Subcutaneous abdominal adipose tissue (tissue), 5 donors: Measurements from ENCODE around the gene RPUSD1.
"Not testable (repeated sequence)": the region's sequence is repeated elsewhere in the genome, so short reads cannot be mapped to it uniquely, and the experiment has no call there.

ENCODE experiments used
- H3K27ac ChIP-seq: one replicate; pipeline ENCODE4 v1.7.0; 2013; ENCODE audit warnings: low read depth, mild to moderate bottlenecking, inconsistent platforms, low read length, moderate library complexity
- H3K27me3 ChIP-seq, 5 donors: one replicate each; pipeline ENCODE4 v1.7.0; 2013; ENCODE audit warnings: low read length in 5 of 5, inconsistent platforms in 1 of 5; ENCODE audit not compliant: control insufficient read depth in 5 of 5, insufficient read depth in 4 of 5
- H3K36me3 ChIP-seq, 5 donors: one replicate each; pipeline ENCODE4 v1.7.0; 2013; ENCODE audit warnings: low read length in 5 of 5; ENCODE audit not compliant: control insufficient read depth in 5 of 5, insufficient read depth in 5 of 5
- H3K4me1 ChIP-seq, 5 donors: one replicate each; pipeline ENCODE4 v1.7.0; 2013; ENCODE audit warnings: low read length in 5 of 5, mild to moderate bottlenecking in 3 of 5, moderate library complexity in 1 of 5; ENCODE audit not compliant: control insufficient read depth in 5 of 5, insufficient read depth in 5 of 5
- H3K4me3 ChIP-seq, 5 donors: one replicate each; pipeline ENCODE4 v1.7.0; 2013; ENCODE audit warnings: low read length in 5 of 5, low read depth in 1 of 5
- H3K9ac ChIP-seq, 5 donors: one replicate each; pipeline ENCODE4 v1.7.0; 2013; ENCODE audit warnings: low read length in 5 of 5, mild to moderate bottlenecking in 4 of 5, moderate library complexity in 3 of 5
- H3K9me3 ChIP-seq, 5 donors: one replicate each; pipeline ENCODE4 v1.7.0; 2013; ENCODE audit warnings: low read length in 5 of 5; ENCODE audit not compliant: control insufficient read depth in 5 of 5
- donor health status: healthy.
- donor health status: healthy.
- donor health status: healthy.
- donor health status: healthy.
- donor health status: healthy.

The RPUSD1 gene, protein sequence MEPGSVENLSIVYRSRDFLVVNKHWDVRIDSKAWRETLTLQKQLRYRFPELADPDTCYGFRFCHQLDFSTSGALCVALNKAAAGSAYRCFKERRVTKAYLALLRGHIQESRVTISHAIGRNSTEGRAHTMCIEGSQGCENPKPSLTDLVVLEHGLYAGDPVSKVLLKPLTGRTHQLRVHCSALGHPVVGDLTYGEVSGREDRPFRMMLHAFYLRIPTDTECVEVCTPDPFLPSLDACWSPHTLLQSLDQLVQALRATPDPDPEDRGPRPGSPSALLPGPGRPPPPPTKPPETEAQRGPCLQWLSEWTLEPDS

DNA sequence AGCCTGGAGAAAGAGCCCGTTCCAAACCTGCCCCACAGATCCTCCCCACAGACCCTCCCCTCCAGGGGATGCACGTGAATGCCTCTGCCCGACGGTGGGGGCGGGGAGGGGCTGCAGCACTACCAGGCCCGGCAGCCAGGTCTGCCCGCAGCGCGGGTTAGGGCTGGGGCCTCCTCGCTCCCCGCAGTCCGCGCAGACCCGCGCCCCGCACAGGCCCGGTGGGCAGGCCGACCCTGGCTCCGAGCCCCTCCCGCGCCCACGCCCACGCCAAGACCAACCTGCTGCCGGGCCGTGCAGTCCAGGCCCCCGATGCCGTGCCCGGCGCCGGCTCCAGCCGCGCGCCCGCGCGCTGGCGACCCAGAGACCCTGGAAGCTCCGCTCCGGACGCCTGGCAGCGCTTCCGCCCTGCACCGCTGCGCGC, at the start of gene RPUSD1:
RPUSD1 (minus strand) TSS at position 404 of the 421 bp plus-strand sequence. CDS start 644 bp downstream, outside the sequence.
- no peak within 1 kb of the TSS for H3K27ac ChIP-seq
- peaks cover 0 to 30% (median 22%) of the 10 kb centered on the region in 5 donors for H3K4me1 ChIP-seq
- H3K4me3 ChIP-seq = peak within 1 kb of the TSS; percentile 79 to 96 (median 93)
- peak within 1 kb of the TSS in 4 of 5 donors; percentile 80 to 93 (median 92) for H3K9ac ChIP-seq
- H3K36me3 ChIP-seq = peaks cover 0 to 20% (median 9%) of the 10 kb centered on the region in 5 donors
- H3K9me3 ChIP-seq = no peaks in the 10 kb centered on the region
- H3K27me3 ChIP-seq = peaks cover 5 to 11% (median 7%) of the 10 kb centered on the region in 5 donors

GRCh38 chr16:836822-837221, 48.6 kb upstream of the RPUSD1 start:
- H3K4me3 ChIP-seq = peak overlapping the region in 1 of 5 donors; percentile 22
- not testable (repeated sequence) for H3K4me1 ChIP-seq, H3K9ac ChIP-seq, H3K27ac ChIP-seq, H3K36me3 ChIP-seq
- peaks cover 8 to 33% (median 25%) of the 10 kb centered on the region in 5 donors for H3K9me3 ChIP-seq
- H3K27me3 ChIP-seq = peaks cover 19 to 32% (median 22%) of the 10 kb centered on the region in 5 donors

DNA sequence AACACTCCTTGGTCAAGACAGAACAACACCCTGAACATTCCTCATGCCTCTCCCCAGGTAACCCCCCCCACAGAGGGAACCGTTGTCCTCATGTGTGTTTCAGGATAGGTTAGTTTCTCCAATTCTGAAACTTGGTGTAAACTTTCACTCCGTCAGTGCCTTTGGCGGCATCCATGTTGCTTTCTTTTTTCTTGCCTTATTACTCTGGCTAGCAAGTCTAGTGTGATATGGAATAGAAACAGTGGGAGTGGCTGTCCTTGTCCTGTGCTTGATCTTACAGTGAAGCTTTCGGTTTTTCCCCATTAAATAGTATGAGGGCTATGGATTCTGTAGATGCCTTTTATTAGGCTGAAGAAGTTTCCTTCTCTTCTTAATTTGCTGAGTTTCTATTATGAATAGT, 48.0 kb upstream of the RPUSD1 start:
- Histone ChIP-seq H3K4me1 (peaks cover 0 to 5% (median 0%) of the 10 kb centered on the region in 5 donors), H3K36me3 (no peaks in the 10 kb centered on the region), H3K4me3 (peak overlapping the region in 2 of 5 donors; percentile 16 to 30), H3K27me3 (peaks cover 13 to 26% (median 16%) of the 10 kb centered on the region in 5 donors), H3K27ac (no peak overlapping the region), H3K9ac (no peak overlapping the region), H3K9me3 (peaks cover 8 to 33% (median 25%) of the 10 kb centered on the region in 5 donors)

- Histone ChIP-seq H3K27me3 (peaks cover 7 to 21% (median 15%) of the 10 kb centered on the region in 5 donors), H3K4me3 (peak overlapping the region in 1 of 5 donors; percentile 35), H3K9ac (no peak overlapping the region), H3K27ac (no peak overlapping the region), H3K36me3 (no peaks in the 10 kb centered on the region), H3K4me1 (peaks cover 0 to 12% (median 0%) of the 10 kb centered on the region in 5 donors), H3K9me3 (peaks cover 8 to 33% (median 25%) of the 10 kb centered on the region in 5 donors)
Observed at GRCh38 chr16:835373-835772, 47.2 kb upstream of the RPUSD1 start.

GRCh38 chr16:833411-833810, 45.2 kb upstream of the RPUSD1 start:
- Histone ChIP-seq H3K9ac (no peak overlapping the region), H3K27me3 (peaks cover 0 to 13% (median 7%) of the 10 kb centered on the region in 5 donors), H3K36me3 (no peaks in the 10 kb centered on the region), H3K4me1 (peaks cover 0 to 12% (median 0%) of the 10 kb centered on the region in 5 donors), H3K4me3 (no peak overlapping the region), H3K9me3 (peaks cover 8 to 33% (median 25%) of the 10 kb centered on the region in 5 donors), H3K27ac (no peak overlapping the region)

DNA sequence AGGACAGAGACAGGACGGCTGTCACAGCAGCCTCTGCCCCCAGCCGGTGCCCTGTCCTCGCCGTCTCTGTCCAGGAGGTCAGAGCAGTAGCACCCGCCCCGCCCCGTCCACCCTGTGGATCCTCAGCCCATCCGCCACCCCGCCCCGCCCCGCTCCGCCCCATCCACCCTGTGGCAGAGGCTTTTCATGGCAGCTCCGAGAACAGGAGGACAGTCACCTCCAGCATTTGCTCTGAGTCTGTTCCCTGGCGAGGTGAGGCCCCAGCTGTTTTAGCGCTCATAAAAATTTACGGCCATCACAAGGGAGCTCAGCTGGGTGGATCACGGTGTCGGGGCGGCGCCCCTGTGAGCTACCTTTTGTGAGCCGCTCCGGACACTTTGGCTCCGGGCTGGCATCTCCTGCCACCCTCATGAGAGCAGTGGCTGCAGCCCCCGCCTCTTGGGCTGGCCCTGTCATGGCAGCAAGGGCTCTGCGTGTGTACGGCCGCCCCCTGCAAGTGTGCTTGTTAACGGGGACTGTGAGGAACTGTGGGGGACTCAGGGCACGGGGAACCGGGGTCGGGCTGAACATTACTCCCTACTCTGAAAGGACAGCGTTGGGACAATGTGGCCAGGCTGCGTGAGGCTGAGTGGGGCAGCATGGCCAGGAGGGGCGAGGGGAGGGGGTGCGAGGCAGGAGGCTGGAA, 44.6 kb upstream of the RPUSD1 start:
- H3K4me1 ChIP-seq = peaks cover 0 to 12% (median 0%) of the 10 kb centered on the region in 5 donors
- peaks cover 0 to 17% (median 12%) of the 10 kb centered on the region in 5 donors for H3K27me3 ChIP-seq
- no peak overlapping the region for H3K9ac ChIP-seq
- H3K27ac ChIP-seq = no peak overlapping the region
- H3K36me3 ChIP-seq = no peaks in the 10 kb centered on the region
- no peak overlapping the region for H3K4me3 ChIP-seq
- peaks cover 8 to 30% (median 25%) of the 10 kb centered on the region in 5 donors for H3K9me3 ChIP-seq

DNA sequence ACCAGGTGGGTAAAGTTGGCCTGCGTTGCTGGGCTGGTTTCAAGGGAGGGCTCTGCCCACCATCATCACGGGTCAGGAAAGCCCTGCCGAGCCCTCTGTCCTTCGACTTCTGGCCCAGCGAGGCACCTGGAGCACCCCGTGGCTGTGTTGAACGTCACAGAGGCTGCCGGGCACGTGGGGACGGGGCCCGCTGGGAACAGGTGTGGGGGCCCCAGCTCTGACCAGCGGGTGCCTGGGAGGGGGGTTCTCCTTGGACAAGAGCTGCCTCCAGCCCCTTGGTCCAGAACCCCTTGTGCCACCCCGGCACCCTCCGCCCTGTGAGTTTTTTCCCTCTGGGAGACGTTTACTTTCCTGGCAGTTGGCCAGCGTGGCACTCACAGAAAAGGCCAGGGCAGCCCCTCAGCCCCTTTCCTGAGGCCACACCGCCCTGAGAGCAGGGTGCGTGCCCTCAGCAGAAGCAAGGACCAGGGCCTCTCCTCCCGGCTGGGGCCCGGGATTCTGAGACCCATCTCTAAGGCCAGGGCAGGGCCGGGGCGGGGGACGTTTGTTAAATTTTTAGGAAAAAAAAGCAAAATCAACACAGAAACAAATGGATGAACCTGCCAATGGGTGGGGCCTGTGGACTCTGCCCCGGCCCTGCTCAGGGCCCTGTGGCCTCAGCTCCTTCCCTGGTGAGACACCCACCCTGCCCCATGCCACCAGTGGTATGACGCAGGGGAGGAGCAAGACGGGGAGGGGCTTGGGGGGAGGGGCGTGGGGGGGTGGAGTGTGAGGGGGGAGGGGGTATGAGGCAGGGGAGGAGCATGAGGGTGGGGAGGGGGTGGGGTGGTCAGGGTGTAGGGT, 43.6 kb upstream of the RPUSD1 start:
- Histone ChIP-seq H3K36me3 (no peaks in the 10 kb centered on the region), H3K4me3 (no peak overlapping the region), H3K9ac (no peak overlapping the region), H3K4me1 (peaks cover 0 to 12% (median 0%) of the 10 kb centered on the region in 5 donors), H3K27ac (no peak overlapping the region), H3K9me3 (peaks cover 8 to 25% (median 22%) of the 10 kb centered on the region in 5 donors), H3K27me3 (peaks cover 7 to 26% (median 20%) of the 10 kb centered on the region in 5 donors)

- Histone ChIP-seq H3K27me3 (peaks cover 7 to 26% (median 22%) of the 10 kb centered on the region in 5 donors), H3K9me3 (peaks cover 4 to 17% (median 15%) of the 10 kb centered on the region in 5 donors), H3K9ac (peak overlapping the region in 1 of 5 donors; percentile 2), H3K27ac (no peak overlapping the region), H3K4me3 (peak overlapping the region in 1 of 5 donors; percentile 6), H3K4me1 (peaks cover 0 to 12% (median 0%) of the 10 kb centered on the region in 5 donors), H3K36me3 (no peaks in the 10 kb centered on the region)
Observed at GRCh38 chr16:830871-831570, 42.8 kb upstream of the RPUSD1 start.
